ENCODE results near the gene BICC1.

The BICC1 gene

DNA sequence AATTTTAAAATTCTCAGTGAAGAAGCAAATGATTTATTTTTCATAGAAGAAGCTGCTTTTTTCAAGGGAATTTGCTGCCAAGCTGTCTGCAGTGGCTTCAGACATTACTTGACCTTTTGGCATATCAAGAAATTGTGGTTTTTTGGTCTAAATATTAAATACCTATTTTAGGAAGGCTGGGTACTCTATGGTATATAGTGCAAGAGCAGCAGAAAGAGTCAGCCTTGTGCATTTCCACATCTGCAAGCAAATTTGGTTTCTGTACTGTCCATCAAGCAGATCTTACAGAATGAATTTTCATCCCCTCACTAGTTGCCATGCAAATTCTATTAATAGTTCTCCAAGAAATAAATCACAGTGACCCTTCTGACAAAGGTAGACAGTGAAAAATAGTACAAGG lies 222.0 kb downstream of the BICC1 start:
- H3K4me3 ChIP-seq (ENCODE audit: low read depth, low read length), result no peak overlapping the region
- POLR2A ChIA-PET, result no interaction called here
- no peak for TF ChIP-seq CTCF (IDR thresholded peaks at IDR 0.05; ENCODE audit: insufficient read depth, low read length, missing control alignments)
- CTCF ChIA-PET, result no interaction called here
- DNase-seq (ENCODE audit: low read depth, low spot score), result no peak

- CTCF ChIA-PET, result interaction anchor here (0.9 kb wide), 1 partner anchor 88 kb away, joined by 3 read pairs; no protein-coding TSS in a partner anchor
Observed at GRCh38 chr10:58735087-58735486, 222.4 kb downstream of the BICC1 start.

DNA sequence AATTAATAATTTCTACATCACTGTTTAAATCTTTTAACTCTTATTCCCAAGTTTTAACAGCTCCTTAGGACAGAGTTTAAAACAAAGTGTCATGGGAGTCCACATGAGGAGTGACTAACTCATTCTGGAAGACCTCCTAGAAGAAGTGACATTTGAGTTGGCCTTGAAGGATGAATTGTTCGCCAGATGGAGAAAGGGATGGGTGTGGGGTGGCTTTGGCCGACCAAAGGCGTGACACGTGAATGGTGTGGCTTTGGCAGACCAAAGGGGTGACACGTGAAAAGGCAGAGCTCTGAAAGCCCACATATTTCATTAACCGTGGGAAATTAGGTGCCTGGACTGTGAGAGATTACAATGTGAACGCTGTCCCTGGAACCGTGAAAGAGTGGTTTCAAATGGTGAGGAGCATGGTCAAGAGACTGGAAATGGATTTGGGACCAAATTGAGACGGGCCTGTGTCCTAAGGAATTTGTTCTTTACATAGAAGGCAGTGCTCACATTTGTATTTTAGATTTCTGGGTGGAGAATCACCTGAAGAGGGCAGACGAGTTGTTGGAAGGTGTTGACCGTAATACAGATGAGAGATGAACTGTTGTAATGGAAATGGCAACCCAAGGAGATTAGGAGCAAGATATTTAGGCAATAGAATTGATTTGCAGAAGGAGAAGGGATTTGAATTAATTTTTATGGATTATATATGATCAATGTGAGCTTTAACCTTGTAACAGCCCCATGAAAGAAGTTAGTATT lies 228.1 kb downstream of the BICC1 start:
- ChIA-PET POLR2A (no interaction called here), CTCF (interaction anchor here (0.9 kb wide), 1 partner anchor 11 kb away, joined by 3 read pairs; no protein-coding TSS in a partner anchor)
- no peak for DNase-seq (ENCODE audit: low read depth, low spot score)
- no peak for TF ChIP-seq CTCF (IDR thresholded peaks at IDR 0.05; ENCODE audit: insufficient read depth, low read length, missing control alignments)
- H3K4me3 ChIP-seq (ENCODE audit: low read depth, low read length), result no peak overlapping the region

More at GRCh38 chr10:58735087-58735486, 222.4 kb downstream of the BICC1 start:
- TF ChIP-seq CTCF (IDR thresholded peaks at IDR 0.05; ENCODE audit: insufficient read depth, low read length, missing control alignments), result no peak
- DNase-seq (ENCODE audit: low read depth, low spot score), result no peak
- POLR2A ChIA-PET, result no interaction called here
- H3K4me3 ChIP-seq (ENCODE audit: low read depth, low read length), result no peak overlapping the region

DNA sequence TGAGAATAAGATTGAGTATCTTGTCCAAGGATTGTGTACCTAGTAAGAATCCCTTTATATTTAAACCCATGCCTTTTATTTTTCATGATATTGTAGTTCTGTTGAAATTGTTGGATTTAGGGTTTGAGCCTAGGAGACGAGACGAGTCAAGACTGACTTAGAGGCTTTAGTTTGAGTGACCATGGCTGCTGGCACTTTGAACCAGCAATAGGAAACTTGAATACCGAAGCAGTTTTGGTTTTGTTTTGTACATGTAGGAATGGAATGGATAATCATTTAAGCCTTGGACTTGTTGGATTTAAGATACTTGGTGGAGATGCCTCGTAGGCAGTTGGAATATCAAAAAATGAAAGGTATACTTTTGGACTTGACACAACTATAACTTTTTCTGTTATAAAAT lies 229.0 kb downstream of the BICC1 start:
- CTCF ChIA-PET, result no interaction called here
- no peak overlapping the region for H3K4me3 ChIP-seq (ENCODE audit: low read depth, low read length)
- TF ChIP-seq CTCF (IDR thresholded peaks at IDR 0.05; ENCODE audit: insufficient read depth, low read length, missing control alignments), result no peak
- POLR2A ChIA-PET, result no interaction called here
- no peak for DNase-seq (ENCODE audit: low read depth, low spot score)

GRCh38 chr10:58742141-58742540 lies 229.5 kb downstream of the BICC1 start:
- no peak overlapping the region for H3K4me3 ChIP-seq (ENCODE audit: low read depth, low read length)
- CTCF ChIA-PET, result interaction anchor here (2.2 kb wide), 1 partner anchor 211 kb away, joined by 10 read pairs; no protein-coding TSS in a partner anchor
- POLR2A ChIA-PET, result interaction anchor here (0.6 kb wide), 1 partner anchor 68 kb away, joined by 4 read pairs; no protein-coding TSS in a partner anchor
- no peak for TF ChIP-seq CTCF (IDR thresholded peaks at IDR 0.05; ENCODE audit: insufficient read depth, low read length, missing control alignments)
- no peak for DNase-seq (ENCODE audit: low read depth, low spot score)

GRCh38 chr10:58743466-58744115 lies 230.9 kb downstream of the BICC1 start:
- no peak overlapping the region for H3K4me3 ChIP-seq (ENCODE audit: low read depth, low read length)
- POLR2A ChIA-PET, result no interaction called here
- CTCF ChIA-PET, result interaction anchor here (0.8 to 2.2 kb wide), 4 partner anchors 8 to 212 kb away, joined by 3 to 10 read pairs (median 4); no protein-coding TSS in a partner anchor
- no peak for TF ChIP-seq CTCF (IDR thresholded peaks at IDR 0.05; ENCODE audit: insufficient read depth, low read length, missing control alignments)
- peak; percentile 59 for DNase-seq (ENCODE audit: low read depth, low spot score)

All from AG04449 (cell line).